VCaP (cell line): ENCODE results near the gene ANK3.
A peak's percentile ranks its signal among the peaks of the same experiment; 100 is the strongest.

Source experiments
- H3K27ac ChIP-seq: fragments of 450-650 bp; 2 replicates; pipeline ENCODE4 v1.5.1; 2017
- TF ChIP-seq, protein P1 (sequence below): fragments of 450-650 bp; conservative IDR thresholded peaks from 2 replicates; pipeline ENCODE4 v1.5.1; 2017; ENCODE audit warnings: mild to moderate bottlenecking, moderate library complexity

Gene ANK3

DNA sequence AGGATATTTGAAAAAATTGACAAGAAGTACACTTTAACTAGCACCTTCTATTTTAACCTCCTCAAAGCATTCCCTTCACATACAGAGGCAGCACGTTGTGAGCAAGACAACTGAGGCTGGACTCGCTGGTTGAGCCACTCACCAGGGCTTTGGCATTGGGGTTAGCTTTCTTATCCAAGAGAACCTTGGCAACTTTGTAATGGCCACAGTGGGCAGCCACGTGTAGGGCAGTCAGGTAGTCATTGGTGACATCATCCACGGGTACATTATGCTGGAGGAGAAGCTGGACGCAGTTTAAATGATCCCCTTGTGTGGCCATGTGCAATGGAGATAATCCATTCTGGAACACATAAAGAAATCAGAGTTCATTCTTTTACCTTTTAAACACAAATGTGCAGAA is 181.8 kb downstream of the ANK3 start:
- no peak overlapping the region; the same call in 1 of the 2 replicates for H3K27ac ChIP-seq
- TF ChIP-seq, protein P1, sequence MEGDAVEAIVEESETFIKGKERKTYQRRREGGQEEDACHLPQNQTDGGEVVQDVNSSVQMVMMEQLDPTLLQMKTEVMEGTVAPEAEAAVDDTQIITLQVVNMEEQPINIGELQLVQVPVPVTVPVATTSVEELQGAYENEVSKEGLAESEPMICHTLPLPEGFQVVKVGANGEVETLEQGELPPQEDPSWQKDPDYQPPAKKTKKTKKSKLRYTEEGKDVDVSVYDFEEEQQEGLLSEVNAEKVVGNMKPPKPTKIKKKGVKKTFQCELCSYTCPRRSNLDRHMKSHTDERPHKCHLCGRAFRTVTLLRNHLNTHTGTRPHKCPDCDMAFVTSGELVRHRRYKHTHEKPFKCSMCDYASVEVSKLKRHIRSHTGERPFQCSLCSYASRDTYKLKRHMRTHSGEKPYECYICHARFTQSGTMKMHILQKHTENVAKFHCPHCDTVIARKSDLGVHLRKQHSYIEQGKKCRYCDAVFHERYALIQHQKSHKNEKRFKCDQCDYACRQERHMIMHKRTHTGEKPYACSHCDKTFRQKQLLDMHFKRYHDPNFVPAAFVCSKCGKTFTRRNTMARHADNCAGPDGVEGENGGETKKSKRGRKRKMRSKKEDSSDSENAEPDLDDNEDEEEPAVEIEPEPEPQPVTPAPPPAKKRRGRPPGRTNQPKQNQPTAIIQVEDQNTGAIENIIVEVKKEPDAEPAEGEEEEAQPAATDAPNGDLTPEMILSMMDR, result no peak

DNA sequence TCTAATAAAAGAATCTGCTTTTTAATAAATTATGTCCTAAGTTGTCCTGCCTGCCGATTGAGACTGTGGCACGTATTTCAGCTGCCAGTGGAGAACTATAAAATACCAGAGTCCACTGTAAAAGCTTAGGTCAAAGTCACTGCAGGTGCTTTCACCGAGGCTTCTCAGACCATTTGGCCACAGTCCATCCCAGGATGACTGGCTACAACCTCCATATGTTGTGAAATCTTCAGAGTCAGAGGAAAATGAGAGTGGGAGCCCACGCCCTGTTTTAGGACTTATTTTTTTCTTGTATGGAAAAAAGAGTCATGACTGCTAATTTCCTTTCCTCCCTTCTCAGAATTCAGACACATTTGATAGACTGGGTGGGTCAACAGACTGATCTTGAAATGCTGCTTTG is 182.9 kb downstream of the ANK3 start:
- TF ChIP-seq, protein P1, result no peak
- peak overlapping the region; percentile 53 for H3K27ac ChIP-seq

DNA sequence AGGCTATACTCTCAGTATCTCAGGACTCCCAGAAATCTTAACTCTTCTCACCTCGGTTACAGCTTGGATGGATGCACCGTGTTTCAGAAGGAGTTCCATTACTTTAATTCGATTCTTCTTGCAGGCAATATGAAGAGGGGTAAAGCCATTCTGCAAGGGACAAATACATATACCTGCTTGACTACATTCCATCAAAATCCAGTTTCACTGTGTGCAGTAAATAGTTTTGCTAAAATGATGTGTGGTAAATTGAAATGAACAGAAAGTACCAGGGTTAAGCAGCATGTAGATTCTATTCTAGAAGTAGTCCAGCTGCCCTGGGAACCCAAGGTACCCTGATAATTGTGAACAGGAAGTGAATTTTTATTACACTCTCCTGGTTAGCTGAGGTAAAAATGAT is 183.9 kb downstream of the ANK3 start:
- peak overlapping the region; percentile 53 for H3K27ac ChIP-seq
- TF ChIP-seq, protein P1, result no peak

DNA sequence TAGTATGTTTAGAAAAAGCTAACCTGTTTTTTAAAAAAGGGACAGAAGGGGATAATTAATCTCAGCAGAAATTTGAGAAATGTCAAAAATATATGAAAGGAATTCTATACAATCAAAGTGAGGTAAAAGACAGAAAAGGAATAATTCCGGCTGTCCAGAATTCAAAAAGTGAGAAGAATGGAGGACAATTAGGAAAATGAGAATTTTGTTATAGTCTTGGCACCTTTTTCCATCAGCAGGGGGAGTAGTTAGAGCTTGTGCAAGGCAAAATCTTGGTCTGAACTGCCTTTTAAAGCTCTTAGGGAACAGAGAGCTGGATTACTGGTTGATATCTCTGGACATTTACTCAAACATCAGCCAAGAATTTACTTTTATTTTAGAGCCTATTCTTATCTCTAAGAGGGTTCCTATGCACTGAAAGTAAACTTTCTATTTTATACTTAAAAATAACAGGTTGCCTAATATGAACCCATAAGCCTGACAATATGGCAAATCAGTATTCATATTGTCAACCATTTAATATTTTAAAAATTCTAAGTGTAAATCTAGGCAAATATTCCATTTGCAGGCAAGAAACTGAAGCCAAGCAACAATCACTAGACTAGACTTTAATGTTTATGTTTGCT is 185.6 kb downstream of the ANK3 start:
- H3K27ac ChIP-seq, result no peak overlapping the region
- TF ChIP-seq, protein P1, result peak; percentile 76

DNA sequence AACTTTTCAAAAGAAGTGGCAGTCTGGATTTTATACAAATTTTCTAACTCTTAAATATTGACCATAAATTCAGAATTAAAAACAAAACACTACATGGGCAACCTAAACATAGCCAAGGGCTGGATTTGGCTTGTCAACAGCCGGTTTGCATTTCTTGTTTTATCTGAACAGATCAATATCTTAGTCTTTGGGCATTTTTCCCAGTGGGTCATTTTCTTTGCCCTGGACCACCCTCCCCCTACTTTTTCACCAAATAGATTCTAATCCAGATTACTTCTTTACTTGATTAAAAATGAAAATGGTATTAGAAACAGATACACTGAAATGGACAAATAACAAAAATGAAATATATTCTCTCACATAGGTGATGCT is 189.0 kb downstream of the ANK3 start:
- H3K27ac ChIP-seq, result no peak overlapping the region
- TF ChIP-seq, protein P1, result no peak

DNA sequence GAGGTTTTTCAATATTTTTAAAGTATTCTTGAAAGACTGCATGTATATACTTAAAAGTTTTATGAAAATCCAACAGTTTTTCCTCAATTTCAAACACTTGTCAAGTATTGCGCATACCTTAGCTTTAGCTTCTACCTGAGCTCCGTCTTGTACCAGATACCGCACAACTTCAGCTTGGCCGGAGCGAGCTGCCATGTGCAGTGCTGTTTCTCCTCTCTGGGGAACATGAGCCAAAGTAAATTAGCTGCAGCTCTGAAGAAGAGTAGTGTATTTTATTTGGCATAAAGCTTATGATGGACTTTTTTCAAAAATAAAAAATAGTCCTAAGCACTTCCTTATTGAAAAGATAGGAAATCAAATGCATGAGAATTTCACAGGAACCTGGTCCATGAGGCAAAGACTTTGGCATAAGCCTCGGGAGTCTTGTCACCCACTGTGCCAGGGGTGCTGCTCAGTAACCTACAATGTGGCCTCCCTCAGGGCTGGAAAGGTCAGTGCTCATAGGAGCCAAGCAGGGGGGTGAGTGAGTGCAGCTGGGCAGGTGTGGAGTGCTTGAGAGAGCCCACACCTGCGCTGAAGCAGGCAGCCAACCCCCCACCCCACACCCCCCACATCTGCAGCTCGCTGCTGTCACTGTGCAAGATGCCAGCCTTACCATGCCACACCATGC is 189.5 kb downstream of the ANK3 start:
- no peak overlapping the region for H3K27ac ChIP-seq

DNA sequence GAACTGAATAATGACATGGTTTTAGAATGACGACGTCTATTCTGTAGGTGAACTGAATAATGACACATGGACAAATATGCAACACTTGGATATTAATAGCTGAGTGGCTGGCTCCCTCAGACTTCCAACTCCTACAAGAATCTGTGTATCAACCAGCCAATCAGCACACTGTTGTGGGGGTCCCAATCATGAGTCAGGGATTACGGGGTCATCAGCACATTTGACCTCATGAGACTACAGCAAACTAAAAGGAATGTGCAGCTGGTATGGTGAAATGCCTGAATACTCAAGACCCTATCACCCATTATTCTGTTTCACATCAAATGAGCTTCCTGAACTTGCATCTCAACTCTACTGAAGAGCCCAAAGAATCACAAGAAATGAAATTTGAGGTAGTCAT is 192.5 kb downstream of the ANK3 start:
- TF ChIP-seq, protein P1, result no peak

More for the DNA sequence above, 189.5 kb downstream of the ANK3 start:
- TF ChIP-seq, protein P1, result no peak

More for the DNA sequence above, 192.5 kb downstream of the ANK3 start:
- no peak overlapping the region for H3K27ac ChIP-seq
